SJSA1 (cell line): ENCODE data around the gene CYP27A1. TPM values are rescaled to one million over a fixed set of nuclear protein-coding genes. Genes with fewer than 3 reads are reported as not detected.

Experiments used
- DNase-seq, 2 experiments: peaks; one replicate each; pipeline ENCODE4 v3.0.0-alpha.2; 2015 to 2020; ENCODE audit warnings: low spot score in 2 of 2, low read depth in 1 of 2
- H3K27ac ChIP-seq: fragments of 250-450 bp; sonication (Bioruptor Pico); 2 replicates; pipeline ENCODE4 v1.5.1; 2020; ENCODE audit warnings: mild to moderate bottlenecking, moderate library complexity
- H3K27me3 ChIP-seq: fragments of 250-450 bp; sonication (Bioruptor Pico); replicated peaks from 2 replicates; pipeline ENCODE4 v1.5.1; 2020; ENCODE audit warnings: mild to moderate bottlenecking, moderate library complexity
- H3K36me3 ChIP-seq: fragments of 250-450 bp; sonication (Bioruptor Pico); 2 replicates; pipeline ENCODE4 v1.5.1; 2020; ENCODE audit warnings: mild to moderate bottlenecking
- H3K4me1 ChIP-seq: fragments of 250-450 bp; sonication (Bioruptor Pico); replicated peaks from 2 replicates; pipeline ENCODE4 v1.6.1; 2021; ENCODE audit warnings: mild to moderate bottlenecking
- H3K4me3 ChIP-seq: fragments of 250-450 bp; sonication (Bioruptor Pico); 2 replicates; pipeline ENCODE4 v1.5.1; 2020; ENCODE audit warnings: mild to moderate bottlenecking
- H3K9me3 ChIP-seq: fragments of 250-450 bp; sonication (Bioruptor Pico); replicated peaks from 2 replicates; pipeline ENCODE4 v1.5.1; 2020; ENCODE audit warnings: mild to moderate bottlenecking
- total RNA-seq: library from RNA; depleted of rRNA; stranded (reverse); fragments of >200 nt; shearing (Covaris generic); gene quantifications from 2 replicates; pipeline ENCODE4 v1.2.3, GENCODE V29; 2014

CYP27A1 gene
- total RNA-seq, 1 experiment from 2014 or later, result 5.5 TPM

DNA sequence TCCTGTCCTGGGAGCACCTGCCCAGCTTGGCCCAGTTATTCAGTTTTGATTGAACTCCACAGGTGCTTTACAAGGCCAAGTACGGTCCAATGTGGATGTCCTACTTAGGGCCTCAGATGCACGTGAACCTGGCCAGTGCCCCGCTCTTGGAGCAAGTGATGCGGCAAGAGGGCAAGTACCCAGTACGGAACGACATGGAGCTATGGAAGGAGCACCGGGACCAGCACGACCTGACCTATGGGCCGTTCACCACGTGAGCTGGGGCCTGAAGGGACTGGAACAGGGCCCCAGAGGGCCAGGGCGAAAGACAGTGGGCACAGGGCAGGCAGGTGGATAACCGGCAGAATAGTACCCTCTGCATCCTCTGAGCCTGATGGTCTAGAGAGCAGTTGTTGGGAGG, 27.6 kb downstream of the CYP27A1 start:
- Histone ChIP-seq H3K27me3 (no peaks in the 10 kb centered on the region), H3K4me1 (no peaks in the 10 kb centered on the region; the same call in 1 of the 2 replicates), H3K36me3 (no peaks in the 10 kb centered on the region), H3K27ac (no peak overlapping the region), H3K9me3 (no peaks in the 10 kb centered on the region), H3K4me3 (no peak overlapping the region)
- DNase-seq, result no peak

DNA sequence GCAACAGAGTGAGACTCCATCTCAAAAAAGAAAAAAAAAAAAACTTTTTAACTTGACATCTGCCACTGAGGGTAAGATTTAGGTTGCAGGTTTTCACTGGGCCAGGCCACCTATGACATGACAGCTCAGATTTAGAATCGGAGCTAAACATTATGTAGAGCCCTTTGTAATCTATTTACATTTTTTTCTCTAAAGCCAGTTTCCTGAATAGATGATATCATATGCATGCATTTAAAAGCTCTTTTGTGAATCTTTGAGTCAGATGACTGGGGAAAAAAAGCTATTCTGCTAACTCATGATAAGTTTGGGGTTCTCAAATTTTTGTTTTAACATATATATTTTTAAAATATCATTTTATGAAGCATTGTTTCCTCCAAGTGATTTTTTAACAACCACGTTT, 28.3 kb downstream of the CYP27A1 start:
- Histone ChIP-seq H3K9me3 (no peaks in the 10 kb centered on the region), H3K4me1 (no peaks in the 10 kb centered on the region; the same call in 1 of the 2 replicates), H3K27ac (no peak overlapping the region), H3K36me3 (no peaks in the 10 kb centered on the region), H3K27me3 (no peaks in the 10 kb centered on the region), H3K4me3 (no peak overlapping the region)
- DNase-seq, result no peak

DNA sequence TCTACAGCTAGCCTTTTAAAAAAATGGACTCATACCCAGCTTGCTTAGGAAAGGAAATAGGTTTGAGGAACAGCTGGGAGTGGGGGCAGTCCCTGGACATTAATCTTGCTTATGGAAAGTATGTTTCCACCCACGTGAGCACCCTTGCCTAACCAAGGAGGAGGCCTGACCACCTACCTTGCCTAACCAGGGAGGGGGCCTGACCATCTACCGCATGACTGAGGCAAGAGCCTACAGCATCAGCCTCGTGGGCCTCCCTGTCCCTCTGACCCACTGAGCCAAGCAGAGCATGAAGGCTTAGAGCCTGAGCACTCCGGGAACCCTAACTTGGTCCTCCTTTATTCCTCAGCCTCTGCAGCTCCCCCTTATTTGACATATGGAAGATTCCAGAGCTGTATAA, 29.4 kb downstream of the CYP27A1 start:
- Histone ChIP-seq H3K4me3 (no peak overlapping the region), H3K4me1 (no peaks in the 10 kb centered on the region), H3K9me3 (no peaks in the 10 kb centered on the region), H3K36me3 (no peaks in the 10 kb centered on the region), H3K27me3 (no peaks in the 10 kb centered on the region), H3K27ac (no peak overlapping the region)
- no peak for DNase-seq

DNA sequence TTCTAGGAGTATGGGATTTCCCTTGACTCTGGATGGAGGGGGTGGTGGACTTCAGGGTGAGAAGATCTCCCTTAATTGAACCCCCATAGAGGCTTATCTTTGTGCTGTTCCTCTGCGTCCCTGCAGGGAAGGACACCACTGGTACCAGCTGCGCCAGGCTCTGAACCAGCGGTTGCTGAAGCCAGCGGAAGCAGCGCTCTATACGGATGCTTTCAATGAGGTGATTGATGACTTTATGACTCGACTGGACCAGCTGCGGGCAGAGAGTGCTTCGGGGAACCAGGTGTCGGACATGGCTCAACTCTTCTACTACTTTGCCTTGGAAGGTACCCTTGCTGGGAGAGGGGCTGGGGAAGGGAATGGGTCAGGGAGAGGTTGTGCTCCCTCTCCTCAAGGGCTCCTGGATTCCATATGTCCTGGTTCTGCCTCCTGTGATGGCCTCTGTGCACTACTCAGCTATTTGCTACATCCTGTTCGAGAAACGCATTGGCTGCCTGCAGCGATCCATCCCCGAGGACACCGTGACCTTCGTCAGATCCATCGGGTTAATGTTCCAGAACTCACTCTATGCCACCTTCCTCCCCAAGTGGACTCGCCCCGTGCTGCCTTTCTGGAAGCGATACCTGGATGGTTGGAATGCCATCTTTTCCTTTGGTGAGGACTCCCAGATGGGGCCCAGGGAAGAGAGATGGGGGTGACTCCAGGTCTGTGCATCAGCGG, 30.3 kb downstream of the CYP27A1 start:
- Histone ChIP-seq H3K9me3 (no peaks in the 10 kb centered on the region), H3K27ac (no peak overlapping the region)
- no peak for DNase-seq

DNA sequence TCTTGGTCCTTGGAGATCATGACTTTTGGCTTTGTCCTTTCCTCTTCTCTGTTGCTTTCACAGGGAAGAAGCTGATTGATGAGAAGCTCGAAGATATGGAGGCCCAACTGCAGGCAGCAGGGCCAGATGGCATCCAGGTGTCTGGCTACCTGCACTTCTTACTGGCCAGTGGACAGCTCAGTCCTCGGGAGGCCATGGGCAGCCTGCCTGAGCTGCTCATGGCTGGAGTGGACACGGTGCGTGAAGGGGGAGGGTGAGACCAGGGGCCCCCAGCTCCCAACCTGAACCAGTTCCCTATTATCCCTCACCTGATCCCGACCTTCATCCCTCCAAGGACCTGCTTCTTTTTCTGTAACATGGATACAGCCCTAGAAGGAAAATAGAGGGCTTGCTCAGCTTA, 30.9 kb downstream of the CYP27A1 start:
- H3K27me3 ChIP-seq, result no peaks in the 10 kb centered on the region
- no peaks in the 10 kb centered on the region for H3K36me3 ChIP-seq
- H3K27ac ChIP-seq, result no peak overlapping the region
- H3K4me1 ChIP-seq, result no peaks in the 10 kb centered on the region
- no peak overlapping the region for H3K4me3 ChIP-seq
- no peak for DNase-seq
- H3K9me3 ChIP-seq, result no peaks in the 10 kb centered on the region

More for the DNA sequence above, 30.3 kb downstream of the CYP27A1 start:
- Histone ChIP-seq H3K36me3 (no peaks in the 10 kb centered on the region), H3K4me3 (no peak overlapping the region), H3K4me1 (no peaks in the 10 kb centered on the region), H3K27me3 (no peaks in the 10 kb centered on the region)

DNA sequence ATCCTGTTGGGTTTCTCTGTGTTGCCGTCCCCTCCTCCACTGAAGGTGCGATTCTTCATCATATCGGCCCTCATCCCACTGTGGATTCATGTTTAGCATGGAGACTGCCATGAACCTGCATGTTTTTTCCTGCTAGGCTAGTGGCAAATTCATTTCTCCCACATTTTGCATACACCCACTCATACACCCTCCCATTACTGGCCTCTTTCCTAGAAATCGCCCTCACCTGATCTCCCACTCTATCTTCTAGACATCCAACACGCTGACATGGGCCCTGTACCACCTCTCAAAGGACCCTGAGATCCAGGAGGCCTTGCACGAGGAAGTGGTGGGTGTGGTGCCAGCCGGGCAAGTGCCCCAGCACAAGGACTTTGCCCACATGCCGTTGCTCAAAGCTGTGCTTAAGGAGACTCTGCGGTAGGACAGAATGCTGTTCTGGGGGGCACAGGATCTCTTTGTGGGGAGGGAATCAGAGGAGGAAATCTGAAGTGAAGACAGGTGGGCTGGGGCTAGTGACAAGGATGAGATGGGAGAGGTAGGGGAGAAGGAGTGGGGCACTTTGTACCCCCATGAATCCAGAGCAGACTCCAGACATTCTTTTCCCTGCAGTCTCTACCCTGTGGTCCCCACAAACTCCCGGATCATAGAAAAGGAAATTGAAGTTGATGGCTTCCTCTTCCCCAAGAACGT, 32.0 kb downstream of the CYP27A1 start:
- no peaks in the 10 kb centered on the region for H3K9me3 ChIP-seq
- no peak overlapping the region for H3K4me3 ChIP-seq
- H3K4me1 ChIP-seq, result no peaks in the 10 kb centered on the region
- no peaks in the 10 kb centered on the region for H3K36me3 ChIP-seq
- no peaks in the 10 kb centered on the region for H3K27me3 ChIP-seq
- no peak for DNase-seq
- no peak overlapping the region for H3K27ac ChIP-seq

DNA sequence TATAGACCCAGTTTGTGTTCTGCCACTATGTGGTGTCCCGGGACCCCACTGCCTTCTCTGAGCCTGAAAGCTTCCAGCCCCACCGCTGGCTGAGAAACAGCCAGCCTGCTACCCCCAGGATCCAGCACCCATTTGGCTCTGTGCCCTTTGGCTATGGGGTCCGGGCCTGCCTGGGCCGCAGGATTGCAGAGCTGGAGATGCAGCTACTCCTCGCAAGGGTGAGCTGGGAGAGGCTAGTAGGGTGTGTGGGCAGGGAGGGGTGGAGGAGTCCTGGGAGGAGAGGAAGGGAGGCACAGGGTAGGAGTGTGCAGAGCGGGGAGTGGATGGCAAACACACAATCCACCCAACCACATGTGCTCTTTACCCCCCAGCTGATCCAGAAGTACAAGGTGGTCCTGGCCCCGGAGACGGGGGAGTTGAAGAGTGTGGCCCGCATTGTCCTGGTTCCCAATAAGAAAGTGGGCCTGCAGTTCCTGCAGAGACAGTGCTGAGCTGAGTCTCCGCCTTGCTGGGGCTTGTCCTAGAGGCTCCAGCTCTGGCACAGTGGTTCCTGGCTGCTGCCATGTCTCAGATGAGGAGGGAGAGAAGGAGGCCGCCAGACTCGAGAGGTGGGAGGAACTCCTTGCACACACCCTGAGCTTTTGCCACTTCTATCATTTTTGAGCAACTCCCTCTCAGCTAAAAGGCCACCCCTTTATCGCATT, 32.7 kb downstream of the CYP27A1 start:
- no peaks in the 10 kb centered on the region for H3K4me1 ChIP-seq
- H3K4me3 ChIP-seq, result no peak overlapping the region
- H3K27ac ChIP-seq, result no peak overlapping the region
- no peaks in the 10 kb centered on the region for H3K9me3 ChIP-seq
- no peak for DNase-seq
- no peaks in the 10 kb centered on the region for H3K27me3 ChIP-seq
- H3K36me3 ChIP-seq, result no peaks in the 10 kb centered on the region

DNA sequence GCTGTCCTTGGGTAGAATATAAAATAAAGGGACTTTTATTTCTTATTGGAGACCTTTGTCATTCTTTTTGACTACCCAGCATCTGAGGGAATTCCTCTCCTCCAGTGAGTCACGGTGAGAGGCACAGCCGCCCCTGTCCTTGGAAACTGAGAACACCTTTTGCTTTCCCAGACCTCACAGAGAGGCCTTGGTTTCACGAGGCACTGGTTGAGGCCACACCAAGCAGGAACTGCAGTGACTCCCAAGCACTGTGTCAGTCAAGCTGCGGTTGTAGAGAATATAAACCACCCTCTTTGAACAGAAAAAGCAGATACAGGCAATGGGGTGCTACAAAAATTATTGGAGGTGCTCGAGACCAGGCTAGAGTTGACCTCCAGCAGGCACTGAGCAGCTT, 33.3 kb downstream of the CYP27A1 start:
- H3K9me3 ChIP-seq, result no peaks in the 10 kb centered on the region
- no peak for DNase-seq
- no peaks in the 10 kb centered on the region for H3K27me3 ChIP-seq
- no peak overlapping the region for H3K27ac ChIP-seq
- no peaks in the 10 kb centered on the region for H3K36me3 ChIP-seq
- H3K4me1 ChIP-seq, result no peaks in the 10 kb centered on the region
- H3K4me3 ChIP-seq, result no peak overlapping the region

DNA sequence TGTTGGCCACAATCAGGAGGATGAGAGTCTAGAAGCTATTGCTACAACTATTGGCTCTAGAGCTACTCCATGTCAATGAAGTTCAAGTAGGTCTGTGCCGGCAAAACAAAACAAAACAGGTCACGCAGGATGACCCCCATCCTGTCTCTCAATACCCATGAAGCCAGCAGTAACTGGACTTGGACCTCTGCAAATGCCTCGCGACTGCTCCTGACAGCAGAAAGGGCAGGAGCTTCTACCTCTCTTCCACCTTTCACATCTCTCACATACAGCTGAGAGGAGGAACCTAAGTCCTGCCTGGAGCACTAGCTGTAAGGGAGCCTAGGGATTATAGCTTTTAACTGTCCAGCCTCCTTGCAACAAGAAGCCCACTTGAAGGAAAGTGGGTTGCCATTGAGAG, 33.7 kb downstream of the CYP27A1 start:
- no peaks in the 10 kb centered on the region for H3K27me3 ChIP-seq
- H3K4me1 ChIP-seq, result no peaks in the 10 kb centered on the region
- H3K4me3 ChIP-seq, result no peak overlapping the region
- no peak overlapping the region for H3K27ac ChIP-seq
- DNase-seq, result no peak
- no peaks in the 10 kb centered on the region for H3K36me3 ChIP-seq
- no peaks in the 10 kb centered on the region for H3K9me3 ChIP-seq

DNA sequence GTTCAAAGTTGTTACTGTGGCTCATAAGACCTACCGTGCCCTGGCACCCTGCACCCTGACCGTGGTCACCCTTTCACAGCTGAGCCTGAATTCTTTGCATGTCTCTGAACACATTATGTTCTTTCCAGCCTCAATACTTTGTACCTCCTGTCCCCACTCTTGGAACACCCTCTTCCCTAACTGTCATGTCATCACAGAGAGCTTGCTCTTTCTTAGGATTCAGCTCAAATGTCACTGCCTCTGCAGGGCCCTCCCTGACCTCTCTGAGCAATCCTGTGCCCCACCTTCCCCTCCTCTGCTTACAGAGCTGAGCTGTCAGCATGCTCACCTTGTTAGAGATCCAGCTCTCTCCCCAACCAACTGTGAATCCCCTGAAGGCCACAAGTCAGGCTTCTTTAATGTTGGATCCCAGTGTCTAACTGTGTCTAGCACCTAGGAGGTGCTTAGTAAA, 34.6 kb downstream of the CYP27A1 start:
- no peak overlapping the region for H3K4me3 ChIP-seq
- no peaks in the 10 kb centered on the region for H3K27me3 ChIP-seq
- H3K36me3 ChIP-seq, result no peaks in the 10 kb centered on the region
- no peaks in the 10 kb centered on the region for H3K9me3 ChIP-seq
- H3K4me1 ChIP-seq, result no peaks in the 10 kb centered on the region
- no peak overlapping the region for H3K27ac ChIP-seq
- no peak for DNase-seq

DNA sequence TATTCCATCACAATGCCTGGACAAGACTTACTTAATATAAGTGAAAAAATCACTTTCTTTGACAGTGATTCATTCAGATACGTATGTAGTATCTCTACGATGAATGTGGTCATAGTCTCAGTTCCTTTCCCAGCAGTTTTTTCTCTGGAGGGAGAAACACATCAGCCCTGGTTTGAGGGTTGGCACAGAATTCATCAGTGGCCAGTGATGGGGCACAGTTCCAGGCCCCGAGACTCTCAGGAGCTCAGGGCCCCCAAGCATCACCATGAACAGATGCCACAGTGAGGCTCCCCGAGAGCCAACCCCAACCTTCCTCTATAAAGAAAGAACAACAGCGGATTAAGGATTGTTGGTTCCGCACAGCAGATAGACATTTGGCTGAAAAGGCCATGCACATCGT, 37.1 kb downstream of the CYP27A1 start:
- Histone ChIP-seq H3K4me3 (no peak overlapping the region), H3K36me3 (no peaks in the 10 kb centered on the region), H3K27me3 (no peaks in the 10 kb centered on the region), H3K9me3 (no peaks in the 10 kb centered on the region), H3K27ac (no peak overlapping the region), H3K4me1 (no peaks in the 10 kb centered on the region)
- no peak for DNase-seq

DNA sequence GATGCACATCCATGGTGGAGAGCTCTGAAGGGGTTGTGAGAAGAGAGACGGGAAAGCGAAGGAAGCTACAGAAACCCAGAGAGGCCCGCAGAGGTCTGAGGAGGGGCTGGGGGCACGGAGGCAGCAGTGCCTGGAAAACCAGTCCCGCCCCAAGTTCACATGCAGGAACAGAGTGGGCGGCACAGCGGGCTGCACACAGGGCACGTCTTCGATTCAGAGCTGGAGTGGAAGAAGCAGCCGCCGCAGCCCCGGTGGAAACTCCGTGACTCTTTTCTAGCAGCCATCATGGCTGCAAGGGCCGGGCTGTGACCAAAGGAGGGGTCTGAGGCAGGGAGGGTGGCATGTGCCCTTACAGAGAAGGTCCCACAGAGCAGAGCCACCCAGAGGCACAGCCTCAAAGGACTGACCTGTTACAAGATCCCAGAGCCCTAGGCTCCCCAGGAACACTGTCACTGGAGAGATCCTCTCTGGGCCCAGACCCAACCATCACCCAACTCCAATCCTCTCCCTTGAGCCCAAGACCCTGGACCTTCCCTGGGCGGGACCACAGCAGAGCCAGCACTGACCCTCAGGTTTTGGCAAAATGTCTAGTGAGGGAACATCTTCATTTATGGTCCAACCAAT, 38.9 kb downstream of the CYP27A1 start:
- H3K27ac ChIP-seq, result no peak overlapping the region

DNA sequence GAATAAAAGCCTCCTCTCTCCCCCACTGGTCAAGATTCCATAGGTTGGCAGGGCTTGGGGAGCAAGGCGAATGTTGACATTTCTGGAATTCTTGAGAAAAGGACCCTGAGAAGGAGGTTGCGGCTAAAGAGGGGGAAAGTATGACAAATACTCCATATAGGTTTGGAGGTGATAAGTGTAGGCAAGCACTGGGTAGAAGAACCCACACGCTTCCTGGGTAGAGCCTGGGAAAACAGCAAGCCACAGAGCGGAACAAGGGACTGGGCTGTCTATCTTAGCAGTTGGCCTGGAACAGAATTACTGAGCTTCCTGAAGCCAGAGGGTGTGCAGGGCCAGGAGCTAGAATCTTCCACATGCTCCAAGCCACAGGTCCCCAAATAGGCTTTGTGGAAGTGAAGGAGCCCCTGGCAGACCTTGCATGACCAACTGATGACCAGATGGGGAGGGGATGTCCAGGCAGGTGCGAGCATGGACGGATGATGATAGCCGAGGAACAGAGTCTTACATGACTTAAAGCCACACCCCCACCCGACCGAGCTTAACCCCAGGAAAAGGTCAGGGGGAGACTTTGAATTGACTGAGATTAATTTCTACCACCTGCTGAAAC, 39.8 kb downstream of the CYP27A1 start:
- H3K4me3 ChIP-seq, result no peak overlapping the region
- no peaks in the 10 kb centered on the region for H3K4me1 ChIP-seq
- no peaks in the 10 kb centered on the region for H3K9me3 ChIP-seq
- no peaks in the 10 kb centered on the region for H3K27me3 ChIP-seq
- no peak overlapping the region for H3K27ac ChIP-seq
- DNase-seq, result no peak
- no peaks in the 10 kb centered on the region for H3K36me3 ChIP-seq

More for the DNA sequence above, 38.9 kb downstream of the CYP27A1 start:
- no peaks in the 10 kb centered on the region for H3K9me3 ChIP-seq
- DNase-seq, result no peak
- no peak overlapping the region for H3K4me3 ChIP-seq
- H3K4me1 ChIP-seq, result no peaks in the 10 kb centered on the region
- H3K36me3 ChIP-seq, result no peaks in the 10 kb centered on the region
- H3K27me3 ChIP-seq, result no peaks in the 10 kb centered on the region
